GM12878 (cell line): ENCODE measurements around the gene TBC1D23. TPM values are rescaled to one million over a fixed set of nuclear protein-coding genes. Genes with fewer than 3 reads are reported as not detected.
A peak's percentile ranks its signal among the peaks of the same experiment; 100 is the strongest.

Source experiments
- ATAC-seq: fragments of 200-7000 bp; cut with Tn5 transposase; 3 replicates; pipeline ENCODE4 v1.9.1; 2020; ENCODE audit warnings: mild to moderate bottlenecking, moderate library complexity
- Bru-seq: library from RNA; stranded (reverse); fragments of 400-500 nt; gene quantifications from one replicate; lab custom pipeline; 2021; lab: Mats Ljungman, UMichigan
- BruChase-seq, 2 experiments: library from RNA; stranded (reverse); fragments of 400-500 nt; gene quantifications; one replicate each; lab custom pipeline; 2021; lab: Mats Ljungman, UMichigan
- BruUV-seq: library from RNA; stranded (reverse); fragments of 400-500 nt; replicated peaks from 2 replicates; lab custom pipeline; 2021; lab: Mats Ljungman, UMichigan
- CTCF ChIA-PET: fragments of 300-600 bp; sonication (Branson Sonifier 250); formaldehyde crosslinking; extraction: SDS; loops from one replicate; lab custom pipeline; 2021; ENCODE audit warnings: inconsistent platforms; lab: Yijun Ruan, JAX
- POLR2A ChIA-PET: fragments of 350-600 bp; formaldehyde crosslinking; extraction: SDS; loops from one replicate; lab custom pipeline; 2021; ENCODE audit warnings: inconsistent platforms; lab: Charles Lee
- RAD21 ChIA-PET: fragments of 300-600 bp; sonication (Branson Sonifier 250); formaldehyde crosslinking; loops from one replicate; lab custom pipeline; 2023; ENCODE audit warnings: antibody characterized with exemption; ENCODE audit not compliant: unreplicated experiment; lab: Charles Lee
- SMC1A ChIA-PET: fragments of 300-600 bp; sonication (Branson Sonifier 250); formaldehyde crosslinking; loops from one replicate; lab custom pipeline; 2023; ENCODE audit not compliant: unreplicated experiment, uncharacterized antibody; lab: Charles Lee
- DNase-seq: peaks from one replicate; pipeline ENCODE4 v3.0.0-alpha.2; 2011; ENCODE audit warnings: low read depth, low spot score
- FAIRE-seq: peaks from 3 replicates; lab custom pipeline; 2011; peaks lifted over from hg19 to GRCh38; lab: Jason Lieb, UNC
- H2AFZ ChIP-seq: 2 replicates; pipeline ENCODE4 v1.6.0; 2011; ENCODE audit warnings: low read depth, low read length, control low read depth; ENCODE audit not compliant: control insufficient read depth
- H3K27ac ChIP-seq: 2 replicates; pipeline ENCODE4 v1.5.1; 2011; ENCODE audit warnings: control low read depth; ENCODE audit not compliant: control insufficient read depth, insufficient read depth
- H3K27me3 ChIP-seq, 2 experiments: replicated peaks in 1 of 2; 2 replicates each; pipeline versions ENCODE4 v1.6.0 to v1.6.1; 2011; ENCODE audit warnings: low read length in 1 of 2; ENCODE audit not compliant: control insufficient read depth in 2 of 2, insufficient read depth in 2 of 2
- H3K36me3 ChIP-seq, 2 experiments: 2 replicates each; pipeline ENCODE4 v1.5.1; 2011; ENCODE audit warnings: low read length in 1 of 2; ENCODE audit not compliant: control insufficient read depth in 2 of 2, insufficient read depth in 2 of 2
- H3K4me1 ChIP-seq: 2 replicates; pipeline ENCODE4 v1.6.1; 2011; ENCODE audit warnings: mild to moderate bottlenecking, low read length, moderate library complexity, mixed read lengths; ENCODE audit not compliant: control insufficient read depth, insufficient read depth
- H3K4me2 ChIP-seq: 2 replicates; pipeline ENCODE4 v1.6.0; 2011; ENCODE audit warnings: control low read depth; ENCODE audit not compliant: control insufficient read depth, insufficient read depth
- H3K4me3 ChIP-seq: fragments of 200-600 bp; sonication (generic); 2 replicates; pipeline ENCODE4 v1.5.1; 2016
- H3K79me2 ChIP-seq: 2 replicates; pipeline ENCODE4 v1.6.0; 2011; ENCODE audit warnings: low read length; ENCODE audit not compliant: control insufficient read depth, insufficient read depth
- H3K9ac ChIP-seq: 2 replicates; pipeline ENCODE4 v1.8.0; 2011; ENCODE audit warnings: low read length, control low read depth, mixed read lengths; ENCODE audit not compliant: control insufficient read depth, insufficient read depth
- H3K9me3 ChIP-seq: replicated peaks from 3 replicates; pipeline ENCODE4 v1.5.1; 2011; ENCODE audit warnings: mild to moderate bottlenecking, low read length; ENCODE audit not compliant: control insufficient read depth, insufficient read depth
- H4K20me1 ChIP-seq: 2 replicates; pipeline ENCODE4 v1.6.0; 2011; ENCODE audit not compliant: control insufficient read depth, insufficient read depth
- BCL3 ChIP-seq: IDR thresholded peaks from 2 replicates; pipeline ENCODE4 v1.6.1; 2011; ENCODE audit warnings: borderline replicate concordance, low read depth, mild to moderate bottlenecking, moderate library complexity, low read length; ENCODE audit not compliant: insufficient read depth, poor library complexity, severe bottlenecking
- BHLHE40 ChIP-seq, 2 experiments: fragments of 450-650 bp in 1 of 2; IDR thresholded peaks; 2 replicates each; pipeline ENCODE4 v1.6.1; 2011 to 2017; ENCODE audit warnings: low read depth in 2 of 2, borderline replicate concordance in 1 of 2, improper control_type of control experiment in 1 of 2, low read length in 1 of 2, mild to moderate bottlenecking in 1 of 2
- CBX3 ChIP-seq: fragments of 200-600 bp; sonication (generic); IDR thresholded peaks from 2 replicates; pipeline ENCODE4 v1.6.1; 2016; ENCODE audit warnings: low read depth, borderline replicate concordance
- IRF3 ChIP-seq: fragments of 450-650 bp; IDR thresholded peaks from 2 replicates; pipeline ENCODE4 v1.6.1; 2014; ENCODE audit warnings: mild to moderate bottlenecking
- KAT2A ChIP-seq: conservative IDR thresholded peaks from 2 replicates; pipeline ENCODE4 v1.6.1; 2011; ENCODE audit warnings: low read depth, low read length; ENCODE audit not compliant: control insufficient read depth
- NFYB ChIP-seq: IDR thresholded peaks from 2 replicates; pipeline ENCODE4 v1.6.1; 2011; ENCODE audit warnings: low read depth, mild to moderate bottlenecking, low read length, improper control_type of control experiment, moderate library complexity; ENCODE audit not compliant: insufficient read depth
- NR2C2 ChIP-seq: IDR thresholded peaks from 2 replicates; pipeline ENCODE4 v1.6.1; 2011; ENCODE audit warnings: borderline replicate concordance, low read depth; ENCODE audit not compliant: control insufficient read depth, insufficient read length
- PML ChIP-seq: IDR thresholded peaks from 2 replicates; pipeline ENCODE4 v1.6.1; 2012; ENCODE audit warnings: low read length, inconsistent platforms
- POLR2A ChIP-seq: IDR thresholded peaks from 2 replicates; pipeline ENCODE4 v1.6.1; 2011; ENCODE audit warnings: low read depth, mild to moderate bottlenecking, low read length
- POLR2AphosphoS2 ChIP-seq: IDR thresholded peaks from 2 replicates; pipeline ENCODE4 v1.6.1; 2011; ENCODE audit warnings: low read depth, mild to moderate bottlenecking, low read length, improper control_type of control experiment, moderate library complexity
- POLR2AphosphoS5 ChIP-seq: IDR thresholded peaks from 2 replicates; pipeline ENCODE4 v1.6.1; 2011; ENCODE audit warnings: mild to moderate bottlenecking, low read length, inconsistent platforms
- SMAD5 ChIP-seq: IDR thresholded peaks from 2 replicates; pipeline ENCODE4 v1.6.1; 2016; ENCODE audit warnings: antibody characterized with exemption, low read depth
- SREBF2 ChIP-seq: IDR thresholded peaks from 2 replicates; pipeline ENCODE4 v1.6.1; 2012; ENCODE audit warnings: mild to moderate bottlenecking, low read length
- STAT3 ChIP-seq: IDR thresholded peaks from 2 replicates; pipeline ENCODE4 v1.6.1; 2011; ENCODE audit warnings: low read depth, low read length, improper control_type of control experiment
- ZBED1 ChIP-seq: IDR thresholded peaks from 2 replicates; pipeline ENCODE4 v1.6.1; 2016; ENCODE audit warnings: borderline replicate concordance
- ZNF24 ChIP-seq: fragments of 450-650 bp; IDR thresholded peaks from 2 replicates; pipeline ENCODE4 v1.6.1; 2017; ENCODE audit warnings: antibody characterized with exemption, mild to moderate bottlenecking
- WGBS: methylation state at CpG from one replicate; pipeline ENCODE4 v1.1.6; 2016; ENCODE audit warnings: low lambda C conversion rate; ENCODE audit not compliant: insufficient replicate concordance, insufficient coverage; ENCODE audit errors: missing lambda C conversion rate; 5-methylcytosine and 5-hydroxymethylcytosine counted together
- in situ Hi-C: fragments of 300-500 bp; cut with MboI; formaldehyde crosslinking; loops from 9 replicates; pipeline ENCODE4 v1.14.3; 2018; ENCODE audit warnings: mixed read lengths
- intact Hi-C: fragments of 100-400 bp; cut with micrococcal nuclease; formaldehyde crosslinking; loops from one replicate; pipeline ENCODE4 v1.14.2; 2022; ENCODE audit not compliant: unreplicated experiment
- long read RNA-seq, 2 experiments: library from polyadenylated mRNA; unstranded; transcript quantifications; one replicate each; pipeline ENCODE4 v2.0.0, GENCODE V29; 2019 to 2020
- polyA minus RNA-seq, 3 experiments: library from RNA; depleted of rRNA, polyadenylated mRNA; stranded (reverse); fragments of >200 nt; gene quantifications; 2 replicates each; pipeline ENCODE4 v1.2.3, GENCODE V29; 2011
- polyA plus RNA-seq, 11 experiments: library from polyadenylated mRNA; depleted of rRNA in 4 of 11; unstranded in 6 of 11; stranded (reverse) in 5 of 11; fragments of >200 nt; fragmentation: Nextera tagmentation in 4 of 11; fragmentation: Illumina TruSeq in 1 of 11; extraction: Ambion mirVana in 4 of 11; extraction: Trizol in 1 of 11; gene quantifications; 1 replicate in 1 of 11; 2 replicates in 10 of 11; pipeline versions ENCODE4 v1.2.1 to v1.2.3, GENCODE V29; 2011 to 2016; ENCODE audit warnings: inconsistent platforms in 2 of 11, missing spikeins in 2 of 11, low read depth in 1 of 11
- total RNA-seq, 4 experiments: library from RNA; depleted of rRNA in 3 of 4; stranded (reverse); fragments of >200 nt in 3 of 4; fragmentation: Illumina TruSeq in 1 of 4; extraction: Trizol in 1 of 4; gene quantifications; 2 replicates each; pipeline versions ENCODE4 v1.2.1 to v1.2.3, GENCODE V29; 2013 to 2021

The TBC1D23 gene
- 62.7 and 72.1 TPM in 2 replicates for total RNA-seq (2013; cell fraction: nucleolus; rRNA removed)
- total RNA-seq (2014; rRNA removed), result 16.0 and 20.0 TPM in 2 replicates
- 18.6 and 19.4 TPM in 2 replicates for total RNA-seq (2014; rRNA removed; fragmentation: Illumina TruSeq; extraction: Trizol)
- total RNA-seq (2021), result 17.0 and 18.1 TPM in 2 replicates
- polyA plus RNA-seq (2011; ENCODE audit: low read depth), result 8.5 TPM
- polyA plus RNA-seq (2011; rRNA removed), result 22.8 and 36.0 TPM in 2 replicates
- polyA plus RNA-seq (2011; cell fraction: cytosol; rRNA removed), result 7.4 and 7.8 TPM in 2 replicates
- 12.8 and 14.9 TPM in 2 replicates for polyA plus RNA-seq (2011; cell fraction: nucleus; rRNA removed)
- polyA plus RNA-seq (2012), result 10.6 and 13.0 TPM in 2 replicates
- 12.6 and 15.5 TPM in 2 replicates for polyA plus RNA-seq (2014; fragmentation: Illumina TruSeq; extraction: Trizol)
- polyA plus RNA-seq (2014; fragmentation: Nextera tagmentation; extraction: Ambion mirVana), result 10 to 100 TPM; 13.5 to 16.2 TPM
- 8.2 and 9.8 TPM in 2 replicates for polyA plus RNA-seq (2014; rRNA removed)
- polyA plus RNA-seq (2016; fragmentation: Nextera tagmentation; extraction: Ambion mirVana), result 10 to 100 TPM; 20.6 to 23.2 TPM
- 13.8 and 39.4 TPM in 2 replicates for polyA minus RNA-seq (2011; rRNA and poly(A)+ RNA removed)
- 5.5 and 8.2 TPM in 2 replicates for polyA minus RNA-seq (2011; cell fraction: cytosol; rRNA and poly(A)+ RNA removed)
- 12.9 and 15.3 TPM in 2 replicates for polyA minus RNA-seq (2011; cell fraction: nucleus; rRNA and poly(A)+ RNA removed)
- percentile 90 among the genes with signal in this experiment for Bru-seq, nascent RNA
- percentile 80 among the genes with signal in this experiment for BruChase-seq, experiment 1, labeled RNA remaining after a 6-hour chase
- percentile 91 among the genes with signal in this experiment for BruChase-seq, experiment 2, labeled RNA remaining after a 2-hour chase
- long read RNA-seq, experiment 1, transcript TBC1D23-201 (18 exons, 3,656 nt), result major isoform, 8 of 15 reads
- long read RNA-seq, experiment 1, partial matches to known transcripts, result 1 of 15 reads
- long read RNA-seq, experiment 1, other reads (novel, unspliced or antisense), result 3 of 15 reads
- long read RNA-seq, experiment 2, transcript TBC1D23-202 (19 exons, 3,677 nt), result minor isoform, 80 of 248 reads
- long read RNA-seq, experiment 2, transcript TBC1D23-201 (18 exons, 3,656 nt), result major isoform, 84 of 248 reads
- long read RNA-seq, experiment 2, partial matches to known transcripts, result 32 of 248 reads
- long read RNA-seq, experiment 2, other reads (novel, unspliced or antisense), result 52 of 248 reads

- BruUV-seq, result TSS peak; percentile 69
- H3K79me2 ChIP-seq, result peaks cover 35% of the 10 kb centered on the region
- peak within 1 kb of the TSS; percentile 91 for H3K9ac ChIP-seq
- H3K4me1 ChIP-seq, result no peaks in the 10 kb centered on the region
- H2AFZ ChIP-seq, result peak within 1 kb of the TSS; percentile 95
- ChIA-PET CTCF (interaction anchor here (0.9 to 3.0 kb wide), 6 partner anchors 63 to 429 kb away, joined by 3 to 15 read pairs (median 4); no protein-coding TSS in a partner anchor), POLR2A (interaction anchor here (1.1 kb wide), 1 partner anchor 141 kb away, joined by 4 read pairs; the partner anchor contains the start of genes LNP1 and TOMM70), RAD21 (interaction anchor here (0.5 to 2.0 kb wide), 11 partner anchors 9 to 443 kb away, joined by 3 to 10 read pairs (median 3); partner anchors contain the start of genes CMSS1 and LNP1), SMC1A (interaction anchor here (0.7 to 2.6 kb wide), 15 partner anchors 9 to 536 kb away, joined by 3 to 10 read pairs (median 3); no protein-coding TSS in a partner anchor)
- FAIRE-seq (peak; percentile 97), ATAC-seq (peak; percentile 99), DNase-seq (peak; percentile 98)
- intact Hi-C loops, result no loop called here
- H3K4me3 ChIP-seq, result peak within 1 kb of the TSS; percentile 95
- no peaks in the 10 kb centered on the region for H3K27me3 ChIP-seq
- H3K36me3 ChIP-seq, result no peaks in the 10 kb centered on the region
- no peaks in the 10 kb centered on the region for H3K9me3 ChIP-seq
- peak within 1 kb of the TSS; percentile 90 for H3K4me2 ChIP-seq
- peak within 1 kb of the TSS; percentile 84 for H3K27ac ChIP-seq
- under 1% methylated on average over 49 of the region's 49 CpGs for WGBS
- in situ Hi-C loops, result no loop called here
- no peaks in the 10 kb centered on the region for H4K20me1 ChIP-seq
- no peak for TF ChIP-seq IRF3
- TF ChIP-seq POLR2AphosphoS2, result peak; percentile 92; the same call in 1 of the 2 replicates
- TF ChIP-seq STAT3, result no peak
- no peak for TF ChIP-seq SREBF2
- TF ChIP-seq POLR2AphosphoS5, result peak; percentile 87
- no peak; the same call in 1 of the 2 replicates for TF ChIP-seq ZBED1
- no peak for TF ChIP-seq CBX3
- TF ChIP-seq SMAD5, result 0 out of 2 replicates have a peak, but pooled peaks have one; percentile 77
- TF ChIP-seq NFYB, result no peak; the same call in 1 of the 2 replicates
- peak; percentile 87 for TF ChIP-seq POLR2A
- no peak for TF ChIP-seq ZNF24
- no peak for TF ChIP-seq KAT2A
- TF ChIP-seq BCL3, result no peak
- peak; percentile 83; the same call in 1 of the 2 replicates for TF ChIP-seq PML
- no peak for TF ChIP-seq NR2C2
- TF ChIP-seq BHLHE40 (IDR thresholded peaks at IDR 0.05; ENCODE audit: borderline replicate concordance in 1 of 2, low read depth in 2 of 2, low read length in 1 of 2), result peak in 1 of 2 experiments; percentile 17; a peak in 1 of 4 replicates
Observed at GRCh38 chr3:100260685-100261484, at the start of gene TBC1D23. TSS of gene TBC1D23 (plus strand) at chr3:100260992. CDS start at chr3:100261019, 27 bp downstream.
